IPS DF 6.9 (cell line): ENCODE data around the gene PLXNA2.

ENCODE experiments used
- DNase-seq: peaks from one replicate; pipeline ENCODE4 v3.0.0-alpha.2; 2013; ENCODE audit warnings: low read depth, low spot score
- H3K27ac ChIP-seq: one replicate; pipeline ENCODE4 v1.5.1; 2013; ENCODE audit warnings: low read length, control low read depth
- H3K27me3 ChIP-seq: 2 replicates; pipeline ENCODE4 v1.6.1; 2013; ENCODE audit warnings: mild to moderate bottlenecking, low read length; ENCODE audit not compliant: control insufficient read depth, insufficient read depth
- H3K36me3 ChIP-seq: 2 replicates; pipeline ENCODE4 v1.6.1; 2013; ENCODE audit warnings: low read length; ENCODE audit not compliant: control insufficient read depth, insufficient read depth
- H3K4me1 ChIP-seq: 2 replicates; pipeline ENCODE4 v1.6.1; 2013; ENCODE audit warnings: low read length; ENCODE audit not compliant: control insufficient read depth, insufficient read depth
- H3K4me3 ChIP-seq: 2 replicates; pipeline ENCODE4 v1.5.1; 2013; ENCODE audit warnings: mild to moderate bottlenecking, low read length
- H3K9me3 ChIP-seq: 2 replicates; pipeline ENCODE4 v1.6.1; 2013; ENCODE audit warnings: low read length, inconsistent platforms; ENCODE audit not compliant: control insufficient read depth, insufficient read depth
- WGBS: extraction: QIAGEN DNeasy Blood & Tissue Kit; methylation state at CpG from one replicate; pipeline ENCODE4 v1.1.7; 2013; ENCODE audit warnings: mixed read lengths, missing lambda C conversion rate; ENCODE audit not compliant: insufficient read length, insufficient coverage; 5-methylcytosine and 5-hydroxymethylcytosine counted together

The PLXNA2 gene

GRCh38 chr1:208141610-208142192, 102.5 kb downstream of the PLXNA2 start:
- H3K4me3 ChIP-seq, result no peak overlapping the region
- peaks cover 1% of the 10 kb centered on the region; the same call in 1 of the 2 replicates for H3K4me1 ChIP-seq
- H3K9me3 ChIP-seq, result no peaks in the 10 kb centered on the region
- no peak overlapping the region for H3K27ac ChIP-seq
- no peaks in the 10 kb centered on the region for H3K27me3 ChIP-seq
- no peak for DNase-seq
- H3K36me3 ChIP-seq, result no peaks in the 10 kb centered on the region
- no CpG with 5 or more reads among the region's 5 CpGs for WGBS

- no peak overlapping the region for H3K27ac ChIP-seq
- H3K4me1 ChIP-seq, result peaks cover under 1% of the 10 kb centered on the region; the same call in 1 of the 2 replicates
- DNase-seq, result no peak
- H3K36me3 ChIP-seq, result no peaks in the 10 kb centered on the region
- WGBS, result no CpG with 5 or more reads among the region's 3 CpGs
- no peaks in the 10 kb centered on the region for H3K9me3 ChIP-seq
- H3K27me3 ChIP-seq, result no peaks in the 10 kb centered on the region
- no peak overlapping the region for H3K4me3 ChIP-seq
Measured at GRCh38 chr1:208139434-208140045, 104.6 kb downstream of the PLXNA2 start.

- WGBS, result no CpG with 5 or more reads among the region's 4 CpGs
- Histone ChIP-seq H3K27me3 (no peaks in the 10 kb centered on the region), H3K9me3 (no peaks in the 10 kb centered on the region), H3K4me3 (no peak overlapping the region), H3K27ac (no peak overlapping the region), H3K4me1 (peaks cover 4% of the 10 kb centered on the region; the same call in 1 of the 2 replicates), H3K36me3 (no peaks in the 10 kb centered on the region)
- no peak for DNase-seq
Measured at GRCh38 chr1:208137193-208137592, 107.0 kb downstream of the PLXNA2 start.

- Histone ChIP-seq H3K4me3 (no peak overlapping the region), H3K36me3 (no peaks in the 10 kb centered on the region), H3K9me3 (no peaks in the 10 kb centered on the region), H3K4me1 (peaks cover 4% of the 10 kb centered on the region; the same call in 1 of the 2 replicates), H3K27ac (no peak overlapping the region), H3K27me3 (no peaks in the 10 kb centered on the region)
- WGBS, result no CpG with 5 or more reads among the region's 5 CpGs
- no peak for DNase-seq
Measured at GRCh38 chr1:208136459-208137182, 107.6 kb downstream of the PLXNA2 start.

GRCh38 chr1:208135354-208135753, 108.8 kb downstream of the PLXNA2 start:
- WGBS, result no CpG with 5 or more reads among the region's 2 CpGs
- peaks cover 4% of the 10 kb centered on the region; the same call in 1 of the 2 replicates for H3K4me1 ChIP-seq
- no peaks in the 10 kb centered on the region for H3K36me3 ChIP-seq
- H3K4me3 ChIP-seq, result no peak overlapping the region
- no peak for DNase-seq
- H3K27ac ChIP-seq, result no peak overlapping the region
- H3K27me3 ChIP-seq, result no peaks in the 10 kb centered on the region
- no peaks in the 10 kb centered on the region for H3K9me3 ChIP-seq

GRCh38 chr1:208134491-208134890, 109.7 kb downstream of the PLXNA2 start:
- no peak overlapping the region for H3K4me3 ChIP-seq
- H3K27ac ChIP-seq, result no peak overlapping the region
- DNase-seq, result no peak
- H3K36me3 ChIP-seq, result no peaks in the 10 kb centered on the region
- H3K9me3 ChIP-seq, result no peaks in the 10 kb centered on the region
- H3K27me3 ChIP-seq, result no peaks in the 10 kb centered on the region
- WGBS, result no CpG with 5 or more reads among the region's 5 CpGs
- peaks cover 4% of the 10 kb centered on the region; the same call in 1 of the 2 replicates for H3K4me1 ChIP-seq

- H3K27ac ChIP-seq, result no peak overlapping the region
- H3K9me3 ChIP-seq, result no peaks in the 10 kb centered on the region
- H3K36me3 ChIP-seq, result no peaks in the 10 kb centered on the region
- no peak overlapping the region for H3K4me3 ChIP-seq
- no peaks in the 10 kb centered on the region for H3K27me3 ChIP-seq
- H3K4me1 ChIP-seq, result peaks cover 4% of the 10 kb centered on the region; the same call in 1 of the 2 replicates
- no CpG with 5 or more reads among the region's 2 CpGs for WGBS
- no peak for DNase-seq
Measured at GRCh38 chr1:208133355-208133754, 110.8 kb downstream of the PLXNA2 start.

GRCh38 chr1:208132287-208132882, 111.8 kb downstream of the PLXNA2 start:
- Histone ChIP-seq H3K27ac (no peak overlapping the region), H3K4me3 (no peak overlapping the region), H3K9me3 (no peaks in the 10 kb centered on the region), H3K4me1 (peaks cover 4% of the 10 kb centered on the region; the same call in 1 of the 2 replicates), H3K27me3 (no peaks in the 10 kb centered on the region), H3K36me3 (no peaks in the 10 kb centered on the region)
- peak; percentile 72 for DNase-seq
- no CpG with 5 or more reads among the region's 4 CpGs for WGBS

GRCh38 chr1:208131621-208132286, 112.4 kb downstream of the PLXNA2 start:
- DNase-seq, result no peak
- H3K4me3 ChIP-seq, result no peak overlapping the region
- no peaks in the 10 kb centered on the region for H3K27me3 ChIP-seq
- H3K27ac ChIP-seq, result no peak overlapping the region
- no peaks in the 10 kb centered on the region for H3K36me3 ChIP-seq
- no CpG with 5 or more reads among the region's 15 CpGs for WGBS
- H3K4me1 ChIP-seq, result peaks cover 4% of the 10 kb centered on the region; the same call in 1 of the 2 replicates
- H3K9me3 ChIP-seq, result no peaks in the 10 kb centered on the region

GRCh38 chr1:208129487-208129886, 114.7 kb downstream of the PLXNA2 start:
- Histone ChIP-seq H3K4me1 (peaks cover 3% of the 10 kb centered on the region; the same call in 1 of the 2 replicates), H3K36me3 (no peaks in the 10 kb centered on the region), H3K27me3 (no peaks in the 10 kb centered on the region), H3K4me3 (no peak overlapping the region), H3K9me3 (no peaks in the 10 kb centered on the region), H3K27ac (no peak overlapping the region)
- no CpG with 5 or more reads among the region's 1 CpG for WGBS
- no peak for DNase-seq
